Heart left ventricle (tissue), 13 donors: ENCODE measurements around the gene RDM1.

Experiments
- POLR2A ChIP-seq, 2 donors: fragments of 450-650 bp; IDR thresholded peaks; one replicate each; pipeline ENCODE4 v1.6.1; 2017; ENCODE audit warnings: antibody characterized with exemption in 2 of 2, mild to moderate bottlenecking in 2 of 2, moderate library complexity in 2 of 2
- TF ChIP-seq, protein P1 (sequence below), 12 donors: fragments of 200-600 bp; sonication (generic) in 4 of 12; IDR thresholded peaks; one replicate each; pipeline versions ENCODE4 v1.5.0 to v1.8.0; 2018 to 2022; ENCODE audit warnings: antibody characterized with exemption in 12 of 12, mild to moderate bottlenecking in 5 of 12
- donor health status: ischemic (EF 13 %, LVEDD 7.1; RV severe dilation, severe dysfunction).
- donor health status: DM: no; HTN: yes; CAD: no.
- donor health status: DM: no; HTN: no; CAD: no.
- donor health status: ischemic (EF 25% LVEDD 6.9; RV normal size, moderate dysfunction).
- donor health status: ischemic (EF 25% LVEDD 5.7; RV mildly dilated, moderate dysfunction).
- donor health status: ischemic (EF 35%, LVEDD 5.7; RV mildly dilated, moderate dysfunction).
- donor health status: nonischemic (EF 11% LVEDD 7.7; RV severe dilation, severe dysfunction).
- donor health status: DM: yes; HTN: yes; CAD: no.
- donor health status: PGD.
- donor health status: ischemic (EF 29% LVEDD 5.4; RV normal size, mild dysfunction).
- donor health status: nonischemic (EF 23%, LVEDD 6.1; RV moderate dilation, normal function).

DNA sequence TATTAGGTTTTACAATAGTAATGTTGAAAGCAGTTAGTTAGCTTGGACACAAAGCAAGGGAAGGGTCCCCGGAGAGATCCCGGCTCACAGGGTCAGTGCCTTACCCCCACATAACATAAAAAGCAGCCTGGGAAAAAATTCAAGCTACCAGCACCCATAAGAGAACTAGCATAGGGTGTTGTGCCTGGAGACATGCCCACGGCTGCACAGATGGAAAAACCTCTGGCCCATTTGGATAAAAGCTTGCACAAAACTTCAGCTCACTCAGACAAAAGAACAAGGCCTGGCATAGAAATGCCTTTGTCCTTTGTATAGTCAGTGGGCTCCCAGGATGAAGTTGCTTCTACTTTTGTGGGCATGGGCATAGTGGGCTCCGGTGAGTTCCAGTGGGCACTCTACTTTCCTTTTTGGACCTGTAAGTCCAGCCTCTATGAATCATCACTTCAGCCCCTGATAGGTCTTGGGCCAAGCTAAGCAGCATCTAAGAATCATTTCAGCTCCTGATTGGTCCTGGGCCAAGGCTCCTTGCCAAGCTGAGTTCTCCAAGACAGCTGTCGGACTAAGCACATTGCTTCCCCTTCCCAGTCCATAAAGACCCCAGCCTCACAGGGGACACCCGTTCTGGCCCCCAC is 1.3 kb upstream of the RDM1 start:
- TF ChIP-seq POLR2A (IDR thresholded peaks at IDR 0.05), result no peak
- TF ChIP-seq, protein P1, sequence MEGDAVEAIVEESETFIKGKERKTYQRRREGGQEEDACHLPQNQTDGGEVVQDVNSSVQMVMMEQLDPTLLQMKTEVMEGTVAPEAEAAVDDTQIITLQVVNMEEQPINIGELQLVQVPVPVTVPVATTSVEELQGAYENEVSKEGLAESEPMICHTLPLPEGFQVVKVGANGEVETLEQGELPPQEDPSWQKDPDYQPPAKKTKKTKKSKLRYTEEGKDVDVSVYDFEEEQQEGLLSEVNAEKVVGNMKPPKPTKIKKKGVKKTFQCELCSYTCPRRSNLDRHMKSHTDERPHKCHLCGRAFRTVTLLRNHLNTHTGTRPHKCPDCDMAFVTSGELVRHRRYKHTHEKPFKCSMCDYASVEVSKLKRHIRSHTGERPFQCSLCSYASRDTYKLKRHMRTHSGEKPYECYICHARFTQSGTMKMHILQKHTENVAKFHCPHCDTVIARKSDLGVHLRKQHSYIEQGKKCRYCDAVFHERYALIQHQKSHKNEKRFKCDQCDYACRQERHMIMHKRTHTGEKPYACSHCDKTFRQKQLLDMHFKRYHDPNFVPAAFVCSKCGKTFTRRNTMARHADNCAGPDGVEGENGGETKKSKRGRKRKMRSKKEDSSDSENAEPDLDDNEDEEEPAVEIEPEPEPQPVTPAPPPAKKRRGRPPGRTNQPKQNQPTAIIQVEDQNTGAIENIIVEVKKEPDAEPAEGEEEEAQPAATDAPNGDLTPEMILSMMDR (IDR thresholded peaks at IDR 0.05), result no peak
